K562 (cell line): ENCODE measurements around the gene KIF19. TPM values are rescaled to one million over a fixed set of nuclear protein-coding genes. Genes with fewer than 3 reads are reported as not detected.

ENCODE experiments used
- ATF7 ChIP-seq: fragments of 450-650 bp; IDR thresholded peaks from 2 replicates; pipeline ENCODE4 v1.7.1; 2014; ENCODE audit warnings: mild to moderate bottlenecking, moderate library complexity
- CCNT2 ChIP-seq: IDR thresholded peaks from 2 replicates; pipeline ENCODE4 v1.6.1; 2011; ENCODE audit warnings: borderline replicate concordance, low read depth, mild to moderate bottlenecking, moderate library complexity, mixed read lengths, low read length; ENCODE audit not compliant: insufficient read length; ENCODE audit errors: extremely low read depth
- HDAC3 ChIP-seq: fragments of 450-650 bp; IDR thresholded peaks from 2 replicates; pipeline ENCODE4 v1.6.1; 2018; ENCODE audit warnings: borderline replicate concordance, mild to moderate bottlenecking, moderate library complexity; ENCODE audit not compliant: partially characterized antibody
- HNRNPL ChIP-seq: fragments of 200-400 bp; formaldehyde crosslinking; IDR thresholded peaks from 2 replicates; pipeline ENCODE4 v1.6.1; 2017; ENCODE audit warnings: low read depth, mild to moderate bottlenecking, low read length
- RERE ChIP-seq: sonication (generic); formaldehyde crosslinking; IDR thresholded peaks from 2 replicates; pipeline ENCODE4 v1.8.0; 2023; ENCODE audit warnings: missing genetic modification reagents, mild to moderate bottlenecking, borderline replicate concordance
- SRSF1 ChIP-seq: fragments of 200-400 bp; formaldehyde crosslinking; IDR thresholded peaks from 2 replicates; pipeline ENCODE4 v1.6.1; 2017; ENCODE audit warnings: mild to moderate bottlenecking, low read depth, low read length, moderate library complexity
- ZBTB33 ChIP-seq: sonication (generic); formaldehyde crosslinking; IDR thresholded peaks from 2 replicates; pipeline ENCODE4 v1.8.1; 2023; ENCODE audit warnings: mild to moderate bottlenecking, missing genetic modification reagents
- ZFP36 ChIP-seq: fragments of 150-350 bp; IDR thresholded peaks from 2 replicates; pipeline ENCODE4 v1.6.1; 2018; ENCODE audit warnings: low read length, low read depth; ENCODE audit not compliant: partially characterized antibody
- polyA plus RNA-seq, 8 experiments: library from polyadenylated mRNA; depleted of rRNA in 4 of 8; stranded (reverse) in 5 of 8; unstranded in 3 of 8; fragments of >200 nt; fragmentation: Nextera tagmentation in 2 of 8; fragmentation: Illumina TruSeq in 1 of 8; extraction: Ambion mirVana in 2 of 8; extraction: Trizol in 1 of 8; gene quantifications; 2 replicates each; pipeline versions ENCODE4 v1.2.1 to v1.2.3, GENCODE V29; 2011 to 2014; ENCODE audit warnings: inconsistent platforms in 1 of 8, missing spikeins in 1 of 8
- total RNA-seq, 7 experiments: library from RNA; depleted of rRNA in 6 of 7; stranded (reverse); fragments of >200 nt in 6 of 7; fragmentation: Illumina TruSeq in 2 of 7; extraction: Trizol in 2 of 7; gene quantifications; 2 replicates each; pipeline versions ENCODE4 v1.2.1 to v1.2.3, GENCODE V29; 2011 to 2021; ENCODE audit warnings: low replicate concordance in 1 of 7

The KIF19 gene
- total and polyA plus RNA-seq, 9 of the 15 experiments (the other 6 are each of a cell fraction or from before 2014, with no cell fraction given), result 0.10 TPM; not detected in 8

GRCh38 chr17:74325743-74326379 is at the start of gene KIF19 (continued):
- TF ChIP-seq RERE (0 out of 2 replicates have a peak, but pooled peaks have one; percentile 56), ATF7 (peak; percentile 14; the same call in 1 of the 2 replicates), HDAC3 (no peak), ZFP36 (peak; percentile 96), SRSF1 (no peak), CCNT2 (peak; percentile 14), ZBTB33 (CRISPR knock-in tag) (peak; percentile 71), HNRNPL (peak; percentile 46; the same call in 1 of the 2 replicates)
